NCI-H2171 treated with DMSO at 0.1 percent for 48 hours (cell line): ENCODE measurements around the gene SRSF11.

Source experiments
- DNase-seq: peaks from one replicate; lab custom pipeline; 2025; lab: John Stamatoyannopoulos, UW

Gene SRSF11

DNA sequence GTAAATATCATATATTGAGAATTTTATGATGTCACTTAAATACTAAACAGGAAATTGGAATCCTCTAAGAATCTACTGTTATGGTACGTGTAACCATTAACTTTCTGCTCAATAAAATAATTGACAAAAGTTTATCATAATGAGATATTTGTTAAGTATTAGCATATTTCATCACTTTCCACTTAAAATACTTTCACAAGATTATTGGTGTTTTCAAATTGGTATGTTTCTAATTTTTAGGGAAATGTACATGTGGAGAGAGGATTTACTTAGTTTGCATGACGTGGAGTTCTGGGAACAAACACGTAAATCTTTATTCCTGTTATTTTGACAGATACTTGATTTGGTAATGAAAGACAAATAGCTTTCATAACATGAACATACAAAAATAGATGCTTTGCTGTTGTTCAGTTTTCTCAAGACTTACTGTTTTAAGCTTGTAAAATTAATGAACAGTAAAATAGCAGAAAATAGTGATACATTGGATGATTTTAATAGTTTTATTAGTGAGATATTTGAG lies 1.6 kb downstream of the SRSF11 start:
- DNase-seq = no peak

- no peak for DNase-seq
These were observed 3.8 kb downstream of the SRSF11 start for GRCh38 chr1:70224954-70225353.

DNA sequence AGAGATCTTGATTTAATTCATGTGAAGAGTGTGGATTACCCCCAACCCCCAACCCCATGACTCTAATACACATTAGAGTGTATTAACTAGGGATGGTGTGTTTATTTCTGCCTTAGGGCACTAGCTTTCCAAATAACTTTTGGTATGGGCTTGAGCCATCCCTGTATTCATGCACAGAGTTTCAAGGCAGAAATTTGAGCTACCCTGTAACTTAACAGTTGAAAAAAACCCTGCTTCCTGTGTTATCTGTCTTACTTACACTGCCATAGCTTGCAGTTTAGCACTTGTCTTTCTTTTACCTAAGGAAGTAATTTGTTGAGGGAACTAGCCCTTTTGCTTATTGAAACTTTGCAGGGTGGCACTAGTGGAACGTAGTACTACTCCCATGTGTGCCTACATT lies 6.3 kb downstream of the SRSF11 start:
- DNase-seq = no peak

DNA sequence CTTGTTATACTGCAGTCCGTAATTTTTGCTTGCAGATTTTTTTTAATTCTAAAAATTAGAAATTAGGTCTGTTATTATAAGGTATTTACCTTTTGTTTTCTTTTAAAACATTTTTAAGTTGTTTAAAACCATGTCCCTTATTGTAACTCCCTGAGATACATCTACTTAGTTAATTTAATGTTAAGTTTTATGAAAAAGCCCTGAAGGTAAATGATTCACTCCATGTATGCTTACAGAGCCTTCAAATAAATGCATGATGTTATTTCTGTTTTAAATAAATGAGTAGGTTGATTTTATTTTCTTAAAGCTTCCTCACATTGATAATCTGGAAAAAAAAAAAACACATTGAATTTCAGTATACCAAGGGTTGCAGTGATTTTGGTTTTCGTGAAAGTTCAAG lies 7.5 kb downstream of the SRSF11 start:
- no peak for DNase-seq

DNA sequence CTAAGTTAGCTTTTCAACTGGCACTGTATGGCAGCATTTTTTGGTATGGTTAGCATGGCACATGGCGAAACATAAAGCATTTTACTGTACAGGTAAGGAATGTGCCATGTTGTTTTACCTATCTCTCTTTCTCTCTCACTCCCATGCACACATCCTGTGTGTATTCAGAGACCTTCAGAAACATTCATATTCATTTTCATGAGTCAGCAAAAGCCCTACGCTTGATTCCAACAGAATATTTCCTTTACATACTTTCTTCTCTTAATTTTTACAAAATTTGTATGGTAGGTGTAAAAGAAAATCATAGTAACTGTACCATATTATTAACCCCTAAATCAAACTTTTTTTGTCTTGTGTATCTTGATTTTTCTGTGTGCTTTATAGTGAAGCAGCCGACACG lies 10.3 kb downstream of the SRSF11 start:
- DNase-seq = no peak

DNA sequence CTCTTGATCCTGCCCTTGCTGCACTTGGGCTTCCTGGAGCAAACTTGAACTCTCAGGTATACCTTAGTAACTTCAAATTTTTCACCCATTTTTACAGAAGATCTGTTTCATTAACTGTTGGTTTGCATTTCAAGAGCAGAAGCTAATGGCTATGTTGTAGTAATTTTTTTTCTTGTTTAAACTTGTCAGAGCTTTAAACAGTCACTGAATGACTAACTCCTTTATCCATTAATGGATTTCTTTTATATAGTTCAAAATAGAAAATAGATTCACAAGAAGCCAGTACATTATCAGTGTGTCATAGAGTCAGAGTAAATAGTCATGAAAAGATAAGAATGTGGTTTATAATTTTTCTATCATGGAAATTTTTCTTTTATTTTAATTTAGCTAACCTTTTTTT lies 13.6 kb downstream of the SRSF11 start:
- DNase-seq = no peak

GRCh38 chr1:70239940-70240339 lies 18.8 kb downstream of the SRSF11 start:
- DNase-seq = no peak

GRCh38 chr1:70247122-70247521 lies 25.9 kb downstream of the SRSF11 start:
- no peak for DNase-seq

DNA sequence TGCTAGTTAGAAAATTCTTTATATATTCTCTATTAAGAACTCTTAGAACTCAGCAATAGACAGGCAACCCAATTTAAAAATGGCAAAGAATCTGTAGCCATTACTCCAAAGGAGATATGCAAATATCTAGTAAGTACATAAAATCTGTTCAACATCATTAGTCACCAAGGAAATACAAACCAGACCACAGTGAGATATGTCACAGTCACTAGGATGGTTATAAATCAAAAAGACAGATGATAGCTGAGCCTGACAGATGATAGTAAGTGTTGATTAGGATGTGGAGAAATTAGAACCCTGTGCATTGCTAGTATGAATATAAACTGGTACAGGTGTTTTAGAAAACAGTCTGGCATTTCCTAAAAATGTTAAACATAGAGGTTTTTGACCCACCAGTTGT lies 26.6 kb downstream of the SRSF11 start:
- DNase-seq = no peak

- no peak for DNase-seq
These were observed 27.5 kb downstream of the SRSF11 start for GRCh38 chr1:70248729-70249128.

DNA sequence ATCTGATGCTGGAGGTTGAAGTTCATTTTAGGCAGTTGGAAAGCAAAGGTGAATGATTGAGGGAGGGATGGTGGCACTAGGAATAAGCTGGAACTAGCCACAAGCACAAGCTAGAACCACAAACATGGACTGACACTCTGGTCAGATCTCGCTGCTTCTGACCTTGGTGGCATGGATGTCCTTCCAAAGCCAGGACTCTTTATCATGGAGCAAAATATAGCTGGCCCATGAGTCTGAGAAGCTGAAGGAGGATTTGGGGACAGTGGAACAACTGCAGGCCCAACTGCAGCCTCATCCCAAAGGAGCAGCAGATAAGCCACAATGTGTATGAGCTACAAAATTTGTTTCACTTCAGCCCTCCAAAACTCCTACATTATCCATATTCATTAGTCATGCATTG lies 35.5 kb downstream of the SRSF11 start:
- no peak for DNase-seq

DNA sequence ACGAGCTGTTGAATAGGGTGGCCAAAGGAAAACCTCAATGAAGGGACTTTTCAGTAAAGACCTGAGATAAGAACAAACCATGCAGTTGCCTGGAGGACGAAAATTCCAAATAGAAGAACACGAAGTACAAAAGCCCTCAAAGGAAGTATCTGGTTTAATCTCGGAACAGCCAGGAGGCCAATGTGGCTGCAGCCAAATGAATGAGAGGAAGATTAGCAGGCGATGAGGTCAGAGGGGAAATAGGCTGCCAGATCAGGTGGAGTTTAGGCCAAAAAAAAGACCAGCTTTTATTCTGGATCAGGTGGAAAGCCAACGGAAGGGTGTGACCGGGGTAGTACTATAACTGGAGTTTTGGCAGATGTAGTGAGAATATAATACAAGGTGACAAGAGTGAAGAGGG lies 43.7 kb downstream of the SRSF11 start:
- DNase-seq = no peak

GRCh38 chr1:70265946-70266345 lies 44.8 kb downstream of the SRSF11 start:
- no peak for DNase-seq

DNA sequence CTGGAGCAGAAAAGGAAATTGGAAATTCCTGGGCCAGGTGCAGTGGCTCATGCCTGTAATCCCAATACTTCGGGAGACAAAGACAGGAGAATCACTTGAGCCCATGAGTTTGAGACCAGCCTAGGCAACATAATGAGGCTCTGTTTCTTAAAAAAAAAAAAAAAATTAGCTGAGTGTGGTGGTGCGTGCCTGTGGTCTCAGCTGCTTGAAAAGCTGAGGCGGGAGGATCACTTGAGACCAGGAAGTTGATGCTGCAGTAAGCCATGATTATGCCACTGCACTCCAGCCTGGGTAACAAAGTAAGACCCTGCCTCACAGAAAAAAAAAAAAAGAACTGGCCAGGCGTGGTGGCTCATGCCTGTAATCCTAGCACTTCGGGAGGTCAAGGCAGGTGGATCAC lies 56.7 kb downstream of the SRSF11 start:
- no peak for DNase-seq

DNA sequence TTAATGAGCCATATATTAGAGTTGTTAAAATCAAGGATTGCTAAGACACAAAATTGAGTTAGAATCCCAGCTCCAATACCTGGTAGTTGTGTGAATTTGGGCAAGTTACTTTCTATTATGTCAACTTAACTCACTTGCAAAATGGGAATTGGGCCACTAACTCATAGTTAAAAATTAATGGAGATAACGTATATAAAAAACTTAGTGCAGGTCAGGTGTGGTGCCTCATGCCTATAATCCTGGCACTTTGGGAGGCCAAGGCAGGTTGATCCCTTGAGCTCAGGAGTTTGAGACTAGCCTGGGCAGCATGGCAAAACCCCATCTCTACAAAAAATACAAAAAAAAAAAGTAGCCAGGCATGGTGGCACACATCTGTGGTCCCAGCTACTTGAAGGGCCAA lies 57.5 kb downstream of the SRSF11 start:
- DNase-seq = no peak

DNA sequence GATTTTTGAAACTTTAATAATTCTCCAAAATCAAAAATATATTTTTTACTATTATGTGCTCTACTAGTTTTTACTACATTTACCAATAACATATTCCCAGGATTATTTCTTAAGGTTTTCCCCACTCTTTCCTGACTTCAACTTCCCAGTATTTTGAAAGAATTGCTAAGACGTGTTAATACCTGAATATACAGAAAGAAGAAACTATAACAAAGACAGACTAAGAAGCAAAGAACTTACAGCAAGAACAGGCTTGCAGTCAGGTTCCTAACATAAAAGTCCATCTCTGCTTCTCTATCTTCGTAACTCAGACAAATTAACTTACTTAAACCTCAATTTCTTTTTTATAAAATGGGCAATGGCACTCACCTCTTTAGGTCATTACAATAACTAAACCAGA lies 63.2 kb downstream of the SRSF11 start:
- no peak for DNase-seq

DNA sequence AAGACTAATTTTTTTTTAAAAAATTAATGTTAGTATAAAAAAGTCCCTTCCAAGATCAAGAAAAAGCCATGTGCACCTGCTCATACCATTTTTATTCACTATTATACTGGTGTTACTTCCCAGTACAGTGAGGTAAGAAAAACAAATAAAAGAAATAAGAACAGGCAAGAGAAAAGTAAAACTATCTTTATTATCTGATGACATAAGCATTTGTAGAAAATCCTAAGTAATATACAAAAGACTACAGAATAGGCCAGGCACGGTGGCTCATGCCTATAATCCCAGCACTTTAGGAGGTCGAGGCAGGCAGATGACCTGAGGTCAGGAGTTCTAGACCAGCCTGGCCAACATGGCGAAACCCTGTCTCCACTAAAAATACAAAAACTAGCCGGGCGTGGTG lies 65.3 kb downstream of the SRSF11 start:
- DNase-seq = no peak

GRCh38 chr1:70288166-70288565 lies 67.0 kb downstream of the SRSF11 start:
- DNase-seq = no peak

- DNase-seq = no peak
These were observed 69.0 kb downstream of the SRSF11 start for GRCh38 chr1:70290218-70290617.

DNA sequence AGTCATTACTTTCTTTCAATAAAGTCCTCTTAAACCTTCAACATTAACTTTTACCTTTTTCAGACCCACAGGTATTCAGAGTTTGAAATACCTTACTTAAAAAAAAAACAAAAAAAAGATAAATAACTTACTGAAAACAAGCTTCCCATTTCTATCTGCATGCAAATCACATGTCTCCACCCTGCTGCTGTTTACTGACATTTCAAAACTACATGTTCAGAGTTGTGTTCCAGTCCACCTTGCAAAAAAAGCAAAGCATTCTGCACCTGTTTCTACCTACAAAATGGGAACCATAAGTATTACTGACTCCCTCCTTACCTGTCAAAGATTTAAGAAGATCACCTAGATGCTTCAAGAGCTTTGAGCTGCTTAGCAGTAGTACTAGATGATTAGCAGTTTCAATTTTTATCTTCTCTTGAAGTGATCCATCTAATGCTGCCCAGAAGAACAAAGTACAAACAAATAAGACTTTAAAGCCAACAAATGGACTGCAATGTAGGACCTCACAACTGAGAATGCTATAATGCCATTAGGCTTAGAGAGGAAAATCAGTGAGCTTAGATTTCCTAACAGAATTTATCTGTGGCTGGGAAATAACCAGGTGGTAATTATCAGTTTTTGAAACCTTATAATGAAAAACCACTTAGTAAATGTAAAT lies 72.1 kb downstream of the SRSF11 start:
- no peak for DNase-seq

GRCh38 chr1:70295749-70296148 lies 74.6 kb downstream of the SRSF11 start:
- no peak for DNase-seq

DNA sequence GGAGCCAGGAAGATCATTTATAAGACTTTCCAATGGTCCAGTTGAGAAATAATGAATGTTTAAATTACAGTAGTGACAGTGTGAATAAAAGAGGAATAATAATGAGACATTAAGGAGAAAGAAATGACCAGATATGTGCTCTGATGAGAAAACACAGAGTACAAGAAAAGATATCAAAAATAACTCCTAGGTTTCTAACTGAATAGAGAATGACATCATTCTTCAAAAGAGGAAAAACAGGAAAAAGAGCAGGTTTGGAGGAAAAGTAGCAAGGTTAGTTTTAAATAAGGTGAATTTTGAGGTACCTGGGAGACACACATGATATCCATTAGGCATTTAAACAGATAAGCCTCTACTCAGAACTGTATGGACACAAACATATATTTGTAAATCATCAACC lies 78.3 kb downstream of the SRSF11 start:
- no peak for DNase-seq
